Measurements from ENCODE around the gene PLEKHH3.

The PLEKHH3 gene

DNA sequence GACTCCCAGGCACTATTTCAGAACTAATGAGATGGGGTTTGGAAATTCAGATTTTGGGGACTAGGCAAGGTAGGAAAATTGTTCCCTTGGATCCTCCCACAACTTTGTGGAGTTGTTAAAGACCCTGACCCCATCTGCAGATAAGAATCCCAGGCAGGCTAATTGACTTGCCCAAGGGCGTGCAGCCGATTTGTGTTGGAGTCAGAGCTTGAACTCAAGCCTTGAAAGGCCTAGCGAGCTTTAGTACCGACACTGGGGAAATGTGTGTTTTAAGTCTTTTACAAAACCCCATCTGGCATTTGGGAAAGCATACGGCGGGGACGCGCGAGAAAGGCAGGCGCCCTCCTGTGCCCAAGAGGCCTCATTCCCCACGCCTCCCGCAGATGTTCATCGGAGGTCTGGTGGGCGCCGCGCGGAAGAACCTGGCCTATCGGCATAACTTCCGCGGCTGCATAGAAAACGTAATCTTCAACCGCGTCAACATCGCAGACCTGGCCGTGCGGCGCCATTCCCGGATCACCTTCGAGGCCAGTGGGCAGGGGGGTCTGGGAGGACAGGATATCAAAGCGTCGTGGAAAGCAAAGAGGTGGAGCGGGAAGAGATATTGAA is 9.8 kb upstream of the PLEKHH3 start:
- DNase-seq: peak; percentile 49

DNA sequence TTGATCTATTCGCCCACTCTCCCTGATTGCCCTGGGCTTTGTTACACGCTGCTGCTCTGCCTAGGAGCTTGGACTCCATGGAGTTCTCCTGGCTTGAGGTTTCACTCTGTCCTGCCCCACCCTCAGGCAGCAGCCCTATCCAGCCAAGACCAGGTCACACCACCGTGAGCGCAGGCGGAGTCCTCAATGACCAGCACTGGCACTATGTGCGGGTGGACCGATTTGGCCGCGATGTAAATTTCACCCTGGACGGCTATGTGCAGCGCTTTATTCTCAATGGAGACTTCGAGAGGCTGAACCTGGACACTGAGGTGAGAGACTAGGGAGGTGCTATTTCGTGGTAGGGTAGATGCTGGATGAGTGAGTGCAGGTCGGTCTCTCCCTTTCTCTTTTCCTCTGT is 9.0 kb upstream of the PLEKHH3 start:
- peak; percentile 48 for DNase-seq

DNA sequence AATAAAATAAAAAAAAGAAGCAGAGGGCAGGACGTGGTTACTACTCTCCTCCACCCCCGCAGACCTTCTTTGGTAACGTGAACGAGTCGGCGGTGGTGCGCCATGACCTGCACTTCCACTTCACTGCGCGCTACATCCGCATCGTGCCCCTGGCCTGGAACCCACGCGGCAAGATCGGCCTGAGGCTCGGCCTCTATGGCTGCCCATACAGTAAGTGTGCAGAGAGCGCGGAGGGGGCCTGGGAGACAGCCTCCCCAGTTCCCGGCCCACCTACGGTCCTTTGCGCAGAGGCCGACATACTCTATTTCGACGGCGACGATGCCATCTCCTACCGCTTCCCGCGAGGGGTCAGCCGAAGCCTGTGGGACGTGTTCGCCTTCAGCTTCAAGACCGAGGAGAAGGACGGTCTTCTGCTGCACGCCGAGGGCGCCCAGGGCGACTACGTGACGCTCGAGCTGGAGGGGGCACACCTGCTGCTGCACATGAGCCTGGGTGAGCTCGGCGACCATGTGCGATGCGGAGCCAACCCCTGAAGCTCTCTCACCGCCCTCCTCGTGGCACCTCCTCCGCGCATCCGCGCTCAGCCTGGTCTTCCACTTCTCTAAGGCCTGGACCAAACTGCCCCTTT is 8.2 kb upstream of the PLEKHH3 start:
- DNase-seq: peak; percentile 49

DNA sequence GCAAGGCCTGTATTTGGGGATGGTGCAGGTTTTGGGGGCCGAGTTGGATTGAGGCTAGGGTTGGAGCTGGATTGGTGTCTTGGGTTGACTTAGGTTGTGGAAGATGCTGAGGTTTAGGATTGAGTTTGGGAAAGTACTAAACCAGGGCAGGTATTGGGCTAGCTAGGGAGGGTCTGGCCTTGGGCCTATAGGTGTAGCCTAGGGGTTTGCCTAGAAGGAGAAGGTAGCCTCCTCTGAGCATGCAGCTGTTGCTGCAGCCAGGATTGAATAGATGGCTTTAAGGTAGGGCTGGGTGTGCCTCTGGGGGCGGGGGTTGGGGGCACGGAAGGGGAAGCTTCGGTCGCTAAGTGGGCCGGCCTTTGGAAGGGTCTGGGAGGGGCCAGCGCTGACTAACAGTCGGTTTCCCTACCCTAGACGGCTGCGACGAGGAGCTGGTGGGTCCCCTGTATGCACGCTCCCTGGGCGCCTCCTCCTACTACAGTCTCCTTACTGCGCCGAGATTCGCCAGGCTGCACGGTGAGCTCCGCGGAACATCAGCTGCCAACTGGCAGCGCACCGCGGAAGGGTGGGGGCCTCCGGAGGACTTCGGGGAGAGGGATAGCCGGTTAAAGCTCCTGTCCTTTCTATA is 6.7 kb upstream of the PLEKHH3 start:
- DNase-seq: peak; percentile 64

DNA sequence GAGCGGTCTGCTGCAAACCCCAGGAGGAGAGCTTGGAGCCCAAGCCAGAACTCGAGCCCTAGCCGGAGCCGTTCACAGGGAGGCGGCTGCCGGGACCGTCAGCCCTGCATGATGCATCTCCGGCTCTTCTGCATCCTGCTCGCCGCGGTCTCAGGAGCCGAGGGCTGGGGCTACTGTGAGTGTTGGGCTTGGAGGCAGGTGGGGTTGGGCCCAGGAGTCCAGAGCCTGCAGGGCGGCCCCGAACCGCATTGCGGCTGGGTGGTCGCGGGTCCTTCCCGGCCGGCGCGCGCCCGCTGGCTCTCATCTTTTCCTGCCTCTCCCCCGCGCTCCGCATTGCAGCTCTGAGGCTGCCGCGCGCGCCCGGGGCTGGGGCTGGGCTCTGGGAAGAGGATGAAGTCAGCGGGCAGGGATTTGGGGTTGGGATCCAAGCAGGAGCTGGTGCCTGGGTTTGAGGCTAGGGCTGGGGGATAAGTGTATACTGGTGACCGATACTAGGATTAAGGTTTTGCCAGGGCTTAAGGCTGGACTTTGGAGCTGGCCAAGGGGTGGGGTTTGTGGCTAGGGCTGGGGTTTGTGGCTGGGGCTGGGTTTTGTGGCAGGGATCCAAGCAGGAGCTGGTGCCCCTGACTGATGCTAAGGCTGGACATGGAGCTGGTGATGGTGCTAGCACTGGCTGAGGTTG is 6.1 kb upstream of the PLEKHH3 start:
- peak; percentile 86 for DNase-seq

DNA sequence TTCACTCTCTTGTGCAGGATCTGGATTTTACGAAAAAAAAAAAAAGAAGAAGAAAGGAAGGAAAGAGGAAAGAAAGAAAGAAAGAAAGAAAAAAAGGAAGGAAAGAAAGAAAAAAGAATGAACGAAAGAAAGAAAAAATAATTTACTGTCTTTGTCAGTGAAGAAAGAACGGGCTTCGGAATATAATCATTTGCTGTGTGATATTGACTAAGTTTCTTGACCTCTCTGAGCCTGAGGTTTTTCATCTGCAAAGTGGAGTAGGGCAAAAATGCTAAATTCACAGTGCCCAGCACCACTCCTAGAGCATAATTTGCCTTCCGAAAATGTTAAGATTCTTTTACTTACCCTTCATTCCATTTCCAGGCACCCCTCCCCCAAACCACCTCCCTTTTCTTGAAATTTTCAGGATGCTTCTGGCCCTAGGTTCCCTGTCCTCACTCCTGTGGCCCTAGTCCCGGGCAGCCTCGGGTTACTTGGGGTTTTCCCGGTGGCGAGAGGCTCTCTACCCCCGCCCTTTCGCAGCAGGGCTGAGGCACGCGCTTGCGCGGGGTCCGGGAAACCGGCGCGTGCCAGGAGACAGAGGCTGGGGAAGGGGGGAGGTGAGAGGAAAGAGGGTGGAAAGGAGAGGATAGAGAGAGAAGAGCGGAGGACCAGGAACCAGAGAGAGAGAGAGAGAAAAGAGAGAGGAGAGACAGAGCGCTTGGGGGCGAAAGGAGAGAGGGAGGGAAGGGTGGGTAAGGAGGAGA is 5.4 kb upstream of the PLEKHH3 start, which contains the start of gene CNTNAP1:
Gene CNTNAP1, plus strand, starts transcription at position 556 of the 746 bp plus-strand sequence. CDS start 299 bp downstream, outside the sequence.
- DNase-seq: no peak

GRCh38 chr17:42680331-42680808 is 3.6 kb upstream of the PLEKHH3 start:
- DNase-seq: peak; percentile 51

- peak; percentile 93 for DNase-seq
Measured at GRCh38 chr17:42679492-42680330, 2.9 kb upstream of the PLEKHH3 start.

GRCh38 chr17:42678951-42679491 is 2.2 kb upstream of the PLEKHH3 start:
- peak; percentile 72 for DNase-seq

- DNase-seq: peak; percentile 96
Measured at GRCh38 chr17:42677921-42678781, 1.4 kb upstream of the PLEKHH3 start.

DNA sequence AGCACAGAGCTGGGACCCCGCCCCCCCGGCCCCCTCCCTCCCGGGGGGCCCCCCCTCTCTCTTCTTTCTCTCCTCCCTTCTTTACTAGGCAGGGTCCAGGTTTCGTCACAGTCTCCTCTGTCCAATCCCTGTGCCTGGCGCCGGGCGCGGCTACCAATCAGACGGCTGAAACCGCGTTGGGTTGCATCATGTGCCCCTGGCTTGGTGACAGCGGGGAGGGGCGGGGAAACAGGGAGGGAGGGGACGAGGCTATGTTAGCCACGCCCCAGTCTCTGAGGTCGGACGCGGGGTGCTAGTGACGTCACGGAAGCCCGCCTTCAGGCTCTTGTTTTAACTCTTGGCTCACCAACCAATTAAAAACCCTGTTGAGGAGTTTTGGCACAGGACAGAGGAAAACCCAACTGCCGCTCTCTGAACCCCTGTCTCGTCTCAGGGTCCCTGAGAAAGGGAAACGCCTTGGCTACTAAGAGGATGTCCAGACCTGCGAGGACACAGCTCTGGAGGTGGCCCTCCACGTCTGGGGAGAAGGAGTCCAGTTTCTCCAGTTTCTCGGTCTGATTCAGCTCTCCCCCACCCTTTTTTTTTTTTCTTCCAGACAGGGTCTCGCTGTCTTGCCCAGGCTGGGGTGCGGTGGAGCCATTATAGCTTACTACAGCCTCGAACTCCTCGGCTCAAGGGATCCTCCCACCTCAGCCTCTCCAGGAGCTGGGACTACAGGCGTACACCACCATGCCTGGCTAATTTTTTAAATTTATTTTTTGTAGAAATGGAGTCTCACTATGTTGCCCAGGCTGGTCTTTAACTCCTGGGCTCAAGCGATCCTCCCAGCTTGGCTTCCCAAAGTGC is 441 bp upstream of the PLEKHH3 start:
- peak; percentile 100 for DNase-seq

GRCh38 chr17:42675965-42676423 is 800 bp downstream of the PLEKHH3 start:
- DNase-seq: peak; percentile 74

- no peak for DNase-seq
Measured at GRCh38 chr17:42675348-42675964, 1.3 kb downstream of the PLEKHH3 start.

DNA sequence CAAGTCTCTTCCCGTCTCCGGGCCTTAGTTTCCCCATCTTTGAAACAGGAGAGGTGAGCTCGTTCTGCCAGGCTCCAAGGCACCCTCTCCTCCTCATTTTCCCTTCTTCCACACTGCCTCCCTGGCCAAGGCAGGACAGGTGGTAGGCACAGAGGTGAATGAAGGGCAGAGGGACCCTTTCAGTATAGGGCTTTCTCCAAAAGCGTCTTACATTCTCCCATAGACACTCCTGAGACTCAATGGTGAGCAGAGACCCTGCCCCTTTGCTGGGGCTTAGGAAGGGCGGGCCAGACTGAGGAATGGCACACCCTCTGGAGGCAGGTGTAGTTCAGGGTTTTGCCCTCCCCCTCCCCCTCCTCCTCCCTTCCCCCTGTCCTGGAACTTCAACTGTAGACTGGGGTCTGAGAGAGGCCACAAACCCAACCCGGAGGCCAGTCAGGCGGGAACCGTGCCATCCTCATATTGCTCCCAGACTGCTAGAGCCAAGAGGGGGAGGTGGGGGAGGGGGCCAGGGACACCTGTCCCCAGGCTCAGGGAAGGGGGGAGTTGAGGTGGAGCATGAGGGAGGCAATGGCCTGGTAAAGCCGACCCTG is 1.9 kb downstream of the PLEKHH3 start:
- peak; percentile 18 for DNase-seq

DNA sequence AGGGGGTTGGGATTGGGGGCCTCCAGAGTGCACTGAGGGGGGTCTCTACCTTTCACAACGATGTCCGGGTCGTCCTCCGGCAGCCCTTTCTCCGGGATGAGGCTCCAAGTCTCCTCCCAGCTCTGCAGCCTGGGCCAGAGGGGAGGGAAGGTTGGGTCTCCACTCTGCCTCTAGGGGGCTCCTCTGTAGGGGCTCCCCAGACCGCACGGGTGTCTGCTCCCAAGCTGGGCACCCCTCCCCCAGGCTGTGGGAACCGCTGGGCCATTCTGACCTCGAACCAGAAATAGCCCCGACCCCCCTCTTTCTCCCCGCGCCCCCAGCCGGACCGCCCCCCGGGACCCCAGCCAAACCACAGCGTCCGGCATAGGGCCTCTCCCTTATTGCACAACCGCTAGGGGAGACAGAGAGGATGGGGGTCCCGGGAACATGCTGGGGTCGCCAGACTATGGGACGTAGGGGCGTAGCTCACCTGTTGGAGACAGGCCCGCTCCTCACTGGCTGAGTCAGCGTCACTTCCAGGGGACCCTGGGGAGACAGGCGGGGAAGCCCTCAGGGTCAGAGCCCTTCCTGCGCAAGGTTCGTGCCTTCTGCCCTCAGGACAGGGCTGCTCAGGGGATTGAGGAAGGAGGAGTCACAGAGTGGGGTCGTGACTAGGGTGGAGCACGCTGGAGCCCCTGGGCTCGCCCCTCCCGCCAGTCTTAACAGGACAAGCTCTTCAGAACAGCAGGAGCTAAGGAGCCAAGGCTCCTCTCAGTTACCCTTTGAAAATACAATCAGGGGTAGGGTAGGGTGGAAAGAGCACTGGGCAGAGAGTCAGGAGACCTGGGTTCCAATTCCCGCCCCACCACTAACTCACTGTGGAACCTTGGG is 2.7 kb downstream of the PLEKHH3 start:
- DNase-seq: peak; percentile 47

- no peak for DNase-seq
Measured at GRCh38 chr17:42673266-42673884, 3.4 kb downstream of the PLEKHH3 start.

DNA sequence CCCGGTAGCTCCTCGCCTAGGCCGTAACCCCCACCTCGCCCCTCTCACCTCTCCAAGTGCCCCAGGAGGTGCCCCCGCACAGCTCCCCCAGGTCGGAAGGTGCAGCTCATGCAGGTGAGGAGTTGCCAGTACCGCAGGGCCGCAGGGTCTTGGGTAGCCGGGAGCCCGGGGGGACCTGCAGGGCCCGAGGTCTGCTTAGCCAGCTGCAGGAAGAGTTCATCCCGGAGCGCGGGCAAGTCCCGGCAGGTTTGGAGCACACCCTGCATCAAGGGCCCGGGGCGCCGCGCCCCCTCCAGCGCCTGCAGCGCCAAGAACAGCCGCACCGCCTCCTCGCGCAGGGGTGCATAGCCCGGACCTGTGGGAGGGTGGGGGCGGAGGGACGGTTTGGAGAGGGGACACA is 4.8 kb downstream of the PLEKHH3 start:
- DNase-seq: no peak

Data from eye (tissue), 1 donor.